Activated naive CD4-positive, alpha-beta T cell treated with Interleukin-2 at 50 U/mL for 16 hours (primary cell): Measurements from ENCODE around the gene RET.
"Not testable (repeated sequence)": the region's sequence is repeated elsewhere in the genome, so short reads cannot be mapped to it uniquely, and the experiment has no call there.

Source experiments
- DNase-seq: peaks from one replicate; pipeline ENCODE4 v3.0.0-alpha.2; 2020

Gene RET

GRCh38 chr10:43138021-43138756, 61.3 kb downstream of the RET start, which contains the start of gene CSGALNACT2:
Gene CSGALNACT2, plus strand, starts transcription at chr10:43138445. Its CDS starts 16,705 bp downstream, at chr10:43155150.
- peak; percentile 90 for DNase-seq

- peak; percentile 68 for DNase-seq
Measured at GRCh38 chr10:43138757-43139241, 61.9 kb downstream of the RET start.

- DNase-seq, result no peak
Measured at GRCh38 chr10:43141421-43141820, 64.6 kb downstream of the RET start.

- no peak for DNase-seq
Measured at GRCh38 chr10:43145311-43145710, 68.4 kb downstream of the RET start.

- not testable (repeated sequence) for DNase-seq
Measured at GRCh38 chr10:43145936-43146335, 69.1 kb downstream of the RET start.

- DNase-seq, result no peak
Measured at GRCh38 chr10:43151371-43151770, 74.5 kb downstream of the RET start.

- DNase-seq, result no peak
Measured at GRCh38 chr10:43153901-43154300, 77.0 kb downstream of the RET start.

GRCh38 chr10:43155221-43155620, 78.4 kb downstream of the RET start:
- DNase-seq, result no peak

- DNase-seq, result no peak
Measured at GRCh38 chr10:43155741-43156140, 78.9 kb downstream of the RET start.

GRCh38 chr10:43156590-43157341, 79.9 kb downstream of the RET start:
- DNase-seq, result no peak

- no peak for DNase-seq
Measured at GRCh38 chr10:43158636-43159035, 81.8 kb downstream of the RET start.

GRCh38 chr10:43160046-43160920, 83.4 kb downstream of the RET start:
- peak; percentile 61 for DNase-seq

GRCh38 chr10:43160921-43161255, 84.0 kb downstream of the RET start:
- DNase-seq, result no peak

GRCh38 chr10:43162604-43163003, 85.7 kb downstream of the RET start:
- DNase-seq, result no peak

GRCh38 chr10:43166207-43166879, 89.5 kb downstream of the RET start:
- no peak for DNase-seq

- no peak for DNase-seq
Measured at GRCh38 chr10:43166880-43167497, 90.1 kb downstream of the RET start.

GRCh38 chr10:43167498-43167889, 90.6 kb downstream of the RET start:
- DNase-seq, result no peak

- no peak for DNase-seq
Measured at GRCh38 chr10:43170491-43170890, 93.6 kb downstream of the RET start.

GRCh38 chr10:43172645-43173044, 95.8 kb downstream of the RET start:
- DNase-seq, result no peak

- DNase-seq, result no peak
Measured at GRCh38 chr10:43173120-43173519, 96.3 kb downstream of the RET start.

GRCh38 chr10:43174969-43175368, 98.1 kb downstream of the RET start:
- no peak for DNase-seq

GRCh38 chr10:43176271-43176670, 99.4 kb downstream of the RET start:
- DNase-seq, result no peak
